ENCODE data around the gene PROCA1. TPM values are rescaled to one million over a fixed set of nuclear protein-coding genes. Genes with fewer than 3 reads are reported as not detected.
A peak's percentile ranks its signal among the peaks of the same experiment; 100 is the strongest.

Gene PROCA1
- total and polyA plus RNA-seq, 9 of the 15 experiments (the other 6 are each of a cell fraction or from before 2014, with no cell fraction given) = 0.78 to 16.2 (median 5.6) TPM

DNA sequence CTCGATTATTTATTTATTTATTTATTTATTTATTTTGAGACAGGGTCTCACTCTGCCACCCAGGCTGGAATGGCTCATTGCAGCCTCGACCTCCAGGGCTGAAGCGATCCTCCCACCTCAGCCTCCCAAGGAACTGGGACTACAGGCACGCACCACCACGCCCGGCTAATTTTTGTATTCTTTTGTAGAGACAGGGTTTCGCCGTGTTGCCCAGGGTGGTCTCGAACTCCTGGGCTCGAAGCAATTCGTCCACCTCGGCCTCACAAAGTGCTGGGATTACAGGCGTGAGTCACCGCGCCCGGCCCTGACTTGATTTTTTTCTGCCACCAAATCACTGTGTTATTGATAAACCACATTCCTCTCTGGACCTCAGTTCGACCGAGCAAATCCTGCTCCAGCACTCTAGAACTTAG is 7.3 kb upstream of the PROCA1 start:
- DNase-seq (ENCODE audit: extremely low read depth in 1 of 4, low spot score in 3 of 4) (no peak), FAIRE-seq (no peak), ATAC-seq (peak; percentile 0; the same call in 1 of the 3 replicates)
- Histone ChIP-seq H4K20me1 (replicated peaks; ENCODE audit: control insufficient read depth, insufficient read depth, low read length) (peaks cover 33% of the 10 kb centered on the region), H3K9me1 (ENCODE audit: control insufficient read depth, insufficient read depth, low read length) (no peaks in the 10 kb centered on the region), H3K9me3 (replicated peaks; ENCODE audit: control insufficient read depth, insufficient read depth, low read depth, low read length) (no peaks in the 10 kb centered on the region), H3K79me2 (ENCODE audit: control insufficient read depth, insufficient read depth, low read length) (peaks cover 52% of the 10 kb centered on the region), H3K4me2 (ENCODE audit: insufficient read depth, low read length) (peak overlapping the region; percentile 96), H3K27ac (ENCODE audit: extremely low read depth, low read depth, low read length) (peak overlapping the region; percentile 95), H3K9ac (ENCODE audit: insufficient read depth in 1 of 2, low read depth in 2 of 2, low read length in 2 of 2) (peak overlapping the region; percentile 95 to 100), H2AFZ (ENCODE audit: low read depth, low read length) (peak overlapping the region; percentile 99), H3K4me3 (peak overlapping the region; percentile 75), H3K36me3 (ENCODE audit: control insufficient read depth, insufficient read depth, low read length) (peaks cover 40% of the 10 kb centered on the region), H3K27me3 (ENCODE audit: control insufficient read depth in 2 of 2, insufficient read depth in 2 of 2, low read length in 2 of 2) (0 out of 5 replicates have a peak, but pooled peaks cover 0 to 11% of the 10 kb centered on the region in 2 experiments), H3K4me1 (replicated peaks in 1 of 2; ENCODE audit: control insufficient read depth in 2 of 2, insufficient read depth in 2 of 2, low read length in 2 of 2) (peaks cover 32 to 36% of the 10 kb centered on the region in 2 experiments)
- in situ Hi-C loops (cut with MboI) = no loop called here
- POLR2A ChIA-PET = interaction anchor here (0.6 to 11.1 kb wide), 30 partner anchors 9 to 405 kb away, joined by 3 to 367 read pairs (median 5); partner anchors contain the start of genes ALDOC, BLTP2, FAM222B and FLOT2
- CTCF ChIA-PET (ENCODE audit: low intra/inter-chr PET ratio) = interaction anchor here (1.5 kb wide), 1 partner anchor 73 kb away, joined by 5 read pairs; no protein-coding TSS in a partner anchor
- WGBS (ENCODE audit: insufficient coverage, low coverage, missing lambda C conversion rate) = 24% methylated on average over 18 of the region's 18 CpGs
- intact Hi-C loops (cut with micrococcal nuclease) = loop anchor here (1.0 to 2.0 kb wide), 2 partner anchors 8 to 72 kb away; partner anchors contain the start of gene PROCA1
- no TSS peak for BruUV-seq (replicated peaks)
- no peak for TF ChIP-seq ZNF239 (CRISPR knock-in tag; IDR thresholded peaks at IDR 0.05)
- no peak for TF ChIP-seq LARP7 (IDR thresholded peaks at IDR 0.05)
- TF ChIP-seq ELF4 (CRISPR knock-in tag; IDR thresholded peaks at IDR 0.05) = no peak
- no peak for TF ChIP-seq ATF2 (CRISPR knock-in tag; IDR thresholded peaks at IDR 0.05)
- TF ChIP-seq SREBF1 (IDR thresholded peaks at IDR 0.05; ENCODE audit: borderline replicate concordance, low read depth, low read length) = no peak
- TF ChIP-seq THAP12 (CRISPR knock-in tag; IDR thresholded peaks at IDR 0.05) = no peak
- TF ChIP-seq CAMTA2 (CRISPR knock-in tag; conservative IDR thresholded peaks at IDR 0.05) = no peak
- no peak for TF ChIP-seq RFX7 (CRISPR knock-in tag; IDR thresholded peaks at IDR 0.05)
- TF ChIP-seq SIX5 (IDR thresholded peaks at IDR 0.05; ENCODE audit: borderline replicate concordance in 1 of 2, insufficient read depth in 1 of 2, low read depth in 1 of 2, low read length in 2 of 2) = no peak
- no peak for TF ChIP-seq ZNF584 (CRISPR knock-in tag; IDR thresholded peaks at IDR 0.05; ENCODE audit: low read depth)
- TF ChIP-seq CBFA2T2 (conservative IDR thresholded peaks at IDR 0.05) = no peak
- no peak for TF ChIP-seq IFI16 (CRISPR knock-in tag; IDR thresholded peaks at IDR 0.05)
- no peak for TF ChIP-seq NCOA1 (IDR thresholded peaks at IDR 0.05; ENCODE audit: low read depth)
- no peak for TF ChIP-seq PTRF (tag; IDR thresholded peaks at IDR 0.05)
- TF ChIP-seq, protein P1, sequence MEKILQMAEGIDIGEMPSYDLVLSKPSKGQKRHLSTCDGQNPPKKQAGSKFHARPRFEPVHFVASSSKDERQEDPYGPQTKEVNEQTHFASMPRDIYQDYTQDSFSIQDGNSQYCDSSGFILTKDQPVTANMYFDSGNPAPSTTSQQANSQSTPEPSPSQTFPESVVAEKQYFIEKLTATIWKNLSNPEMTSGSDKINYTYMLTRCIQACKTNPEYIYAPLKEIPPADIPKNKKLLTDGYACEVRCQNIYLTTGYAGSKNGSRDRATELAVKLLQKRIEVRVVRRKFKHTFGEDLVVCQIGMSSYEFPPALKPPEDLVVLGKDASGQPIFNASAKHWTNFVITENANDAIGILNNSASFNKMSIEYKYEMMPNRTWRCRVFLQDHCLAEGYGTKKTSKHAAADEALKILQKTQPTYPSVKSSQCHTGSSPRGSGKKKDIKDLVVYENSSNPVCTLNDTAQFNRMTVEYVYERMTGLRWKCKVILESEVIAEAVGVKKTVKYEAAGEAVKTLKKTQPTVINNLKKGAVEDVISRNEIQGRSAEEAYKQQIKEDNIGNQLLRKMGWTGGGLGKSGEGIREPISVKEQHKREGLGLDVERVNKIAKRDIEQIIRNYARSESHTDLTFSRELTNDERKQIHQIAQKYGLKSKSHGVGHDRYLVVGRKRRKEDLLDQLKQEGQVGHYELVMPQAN (IDR thresholded peaks at IDR 0.05; ENCODE audit: borderline replicate concordance) = 0 out of 2 replicates have a peak, but pooled peaks have one; percentile 38
- TF ChIP-seq, protein P2, sequence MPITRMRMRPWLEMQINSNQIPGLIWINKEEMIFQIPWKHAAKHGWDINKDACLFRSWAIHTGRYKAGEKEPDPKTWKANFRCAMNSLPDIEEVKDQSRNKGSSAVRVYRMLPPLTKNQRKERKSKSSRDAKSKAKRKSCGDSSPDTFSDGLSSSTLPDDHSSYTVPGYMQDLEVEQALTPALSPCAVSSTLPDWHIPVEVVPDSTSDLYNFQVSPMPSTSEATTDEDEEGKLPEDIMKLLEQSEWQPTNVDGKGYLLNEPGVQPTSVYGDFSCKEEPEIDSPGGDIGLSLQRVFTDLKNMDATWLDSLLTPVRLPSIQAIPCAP (CRISPR knock-in tag; IDR thresholded peaks at IDR 0.05; ENCODE audit: borderline replicate concordance) = no peak
- TF ChIP-seq TRIM24 (IDR thresholded peaks at IDR 0.05) = 0 out of 4 replicates have a peak, but pooled peaks of 1 of the 2 experiments have one; percentile 26
- no peak for TF ChIP-seq SNIP1 (IDR thresholded peaks at IDR 0.05; ENCODE audit: low read depth)
